ENCODE results near the gene PIK3R3. TPM values are rescaled to one million over a fixed set of nuclear protein-coding genes. Genes with fewer than 3 reads are reported as not detected.

Gene PIK3R3
- total and polyA plus RNA-seq, 8 donors = 1.2 to 4.9 (median 4.1) TPM

DNA sequence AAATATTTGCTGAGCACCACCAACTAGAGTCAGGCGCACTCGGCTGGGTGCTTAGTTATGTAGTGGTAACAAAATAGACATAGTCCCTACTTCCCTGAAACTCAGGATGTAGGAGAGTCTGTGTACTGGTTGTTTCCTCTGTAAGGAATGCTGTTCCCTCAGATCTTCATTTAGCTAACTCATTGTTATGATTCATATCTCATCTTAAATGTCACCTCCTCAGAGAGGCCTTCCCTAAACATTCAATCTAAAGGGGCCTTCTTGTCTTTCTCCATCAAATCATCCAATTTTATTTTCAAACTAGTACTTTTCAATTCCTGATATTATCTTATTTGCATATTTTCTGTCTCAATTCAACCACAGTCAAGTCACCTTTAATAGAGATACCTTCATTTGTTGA is 132.9 kb downstream of the PIK3R3 start:
- FAIRE-seq (no peak), DNase-seq (no peak), ATAC-seq (no peak)
- WGBS, 2 donors = 96 to 97% methylated on average over 2 of the region's 2 CpGs
- TF ChIP-seq, protein P1, sequence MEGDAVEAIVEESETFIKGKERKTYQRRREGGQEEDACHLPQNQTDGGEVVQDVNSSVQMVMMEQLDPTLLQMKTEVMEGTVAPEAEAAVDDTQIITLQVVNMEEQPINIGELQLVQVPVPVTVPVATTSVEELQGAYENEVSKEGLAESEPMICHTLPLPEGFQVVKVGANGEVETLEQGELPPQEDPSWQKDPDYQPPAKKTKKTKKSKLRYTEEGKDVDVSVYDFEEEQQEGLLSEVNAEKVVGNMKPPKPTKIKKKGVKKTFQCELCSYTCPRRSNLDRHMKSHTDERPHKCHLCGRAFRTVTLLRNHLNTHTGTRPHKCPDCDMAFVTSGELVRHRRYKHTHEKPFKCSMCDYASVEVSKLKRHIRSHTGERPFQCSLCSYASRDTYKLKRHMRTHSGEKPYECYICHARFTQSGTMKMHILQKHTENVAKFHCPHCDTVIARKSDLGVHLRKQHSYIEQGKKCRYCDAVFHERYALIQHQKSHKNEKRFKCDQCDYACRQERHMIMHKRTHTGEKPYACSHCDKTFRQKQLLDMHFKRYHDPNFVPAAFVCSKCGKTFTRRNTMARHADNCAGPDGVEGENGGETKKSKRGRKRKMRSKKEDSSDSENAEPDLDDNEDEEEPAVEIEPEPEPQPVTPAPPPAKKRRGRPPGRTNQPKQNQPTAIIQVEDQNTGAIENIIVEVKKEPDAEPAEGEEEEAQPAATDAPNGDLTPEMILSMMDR (IDR thresholded peaks at IDR 0.05) = no peak
- Histone ChIP-seq H3K36me3 (no peaks in the 10 kb centered on the region), H3K27me3 (no peaks in the 10 kb centered on the region), H3K4me3 (no peak overlapping the region), H3K27ac (no peak overlapping the region), H3K9me3 (no peaks in the 10 kb centered on the region), H3K4me1 (no peaks in the 10 kb centered on the region)
- intact Hi-C loops (cut with DNase I) = no loop called here

DNA sequence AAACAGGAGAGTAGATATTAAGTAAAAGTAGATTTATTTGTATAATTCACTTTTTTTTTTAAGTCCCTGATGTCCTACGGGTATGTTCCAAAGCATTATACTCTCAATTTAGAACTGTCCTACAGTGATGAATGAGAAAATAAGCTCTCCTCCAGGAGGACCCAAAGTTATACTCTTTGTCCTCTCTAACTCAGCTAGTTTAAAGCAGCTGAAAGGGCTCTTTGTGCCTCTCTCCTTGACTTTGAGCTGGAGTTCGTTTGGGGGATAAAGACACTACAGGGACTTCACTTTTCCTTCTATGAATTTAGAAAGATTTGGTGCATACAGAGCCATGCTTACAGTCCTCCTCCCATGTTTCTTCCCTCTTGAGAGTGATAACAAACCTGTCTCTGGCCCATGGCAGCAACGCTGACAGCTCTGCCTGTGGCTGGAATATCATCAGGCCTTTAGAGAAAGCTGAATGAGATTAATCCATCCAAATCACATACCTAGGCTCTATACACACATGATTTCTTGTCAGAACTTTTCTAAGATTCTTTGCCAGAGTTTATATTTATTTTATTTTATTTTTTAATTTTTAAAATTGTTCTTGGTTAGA is 134.3 kb downstream of the PIK3R3 start:
- WGBS, 2 donors = 60 to 64% methylated on average over 3 of the region's 3 CpGs
- Histone ChIP-seq H3K36me3 (no peaks in the 10 kb centered on the region), H3K27me3 (no peaks in the 10 kb centered on the region), H3K9me3 (no peaks in the 10 kb centered on the region), H3K4me1 (no peaks in the 10 kb centered on the region), H3K4me3 (no peak overlapping the region), H3K27ac (no peak overlapping the region)
- DNase-seq (no peak), FAIRE-seq (no peak), ATAC-seq (no peak)
- TF ChIP-seq, protein P1 (IDR thresholded peaks at IDR 0.05) = no peak
- intact Hi-C loops (cut with DNase I) = no loop called here

DNA sequence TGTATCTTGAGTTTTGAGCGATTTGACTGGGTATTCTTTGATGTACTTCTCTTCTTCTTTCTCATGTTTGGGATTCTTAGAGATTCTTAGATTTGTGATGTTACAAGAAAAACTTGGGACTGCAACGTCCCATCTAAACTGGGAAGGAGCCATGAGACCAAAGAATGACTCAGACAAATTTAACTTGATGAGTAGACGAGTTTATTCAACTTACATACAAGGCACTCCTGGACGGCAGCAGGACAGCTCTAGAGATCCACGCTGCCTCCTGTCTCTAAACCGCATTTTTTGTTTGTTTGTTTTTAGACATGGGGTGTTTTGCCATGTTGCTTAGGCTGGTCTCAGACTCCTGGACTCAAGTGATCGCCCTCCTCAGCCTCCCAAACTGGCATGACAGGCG is 137.1 kb downstream of the PIK3R3 start:
- Histone ChIP-seq H3K36me3 (no peaks in the 10 kb centered on the region), H3K4me3 (no peak overlapping the region), H3K27me3 (no peaks in the 10 kb centered on the region), H3K27ac (no peak overlapping the region), H3K4me1 (no peaks in the 10 kb centered on the region), H3K9me3 (no peaks in the 10 kb centered on the region)
- no peak for DNase-seq
- TF ChIP-seq, protein P1 (IDR thresholded peaks at IDR 0.05) = no peak
- FAIRE-seq = no peak
- intact Hi-C loops (cut with DNase I) = no loop called here
- no peak for ATAC-seq
- 86 to 97% methylated on average over 8 of the region's 8 CpGs for WGBS, 2 donors

DNA sequence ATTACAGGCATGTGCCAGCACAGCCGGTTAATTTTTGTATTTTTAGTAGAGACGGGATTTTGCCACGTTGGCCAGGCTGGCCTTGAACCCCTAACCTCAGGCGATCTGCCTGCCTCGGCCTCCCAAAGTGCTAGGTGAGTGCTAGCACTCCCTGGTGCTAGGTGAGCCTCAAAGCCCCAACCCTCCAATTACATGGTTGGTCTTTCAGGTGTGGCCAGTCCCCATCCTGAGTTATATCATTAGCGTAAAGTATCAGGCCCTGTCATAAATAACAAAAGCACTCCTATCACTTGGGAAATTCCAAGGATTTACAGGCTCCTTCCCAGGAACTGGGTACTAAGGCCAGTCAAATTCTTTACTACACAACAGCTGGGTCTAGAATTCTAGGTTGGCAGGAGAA is 138.0 kb downstream of the PIK3R3 start:
- Histone ChIP-seq H3K27ac (no peak overlapping the region), H3K36me3 (no peaks in the 10 kb centered on the region), H3K27me3 (no peaks in the 10 kb centered on the region), H3K9me3 (no peaks in the 10 kb centered on the region), H3K4me3 (no peak overlapping the region), H3K4me1 (no peaks in the 10 kb centered on the region)
- intact Hi-C loops (cut with DNase I) = no loop called here
- 88 to 94% methylated on average over 6 of the region's 6 CpGs for WGBS, 2 donors
- ATAC-seq (no peak), DNase-seq (no peak), FAIRE-seq (no peak)
- TF ChIP-seq, protein P1 (IDR thresholded peaks at IDR 0.05) = no peak

Other genes with a start within 250 kb of the PIK3R3 start
- 1 to 10 TPM; 2.1 to 10.0 (median 6.4) TPM for gene TSPAN1, start 42.5 kb upstream of the PIK3R3 start, total RNA-seq
- 10 to 100 TPM in 1 of 2 donors, 1 to 10 TPM in 1; 4.1 to 12.4 TPM for gene TSPAN1, start 42.5 kb upstream of the PIK3R3 start, polyA plus RNA-seq
- gene P3R3URF, start 43.9 kb upstream of the PIK3R3 start, total RNA-seq = not detected
- not detected for gene P3R3URF, start 43.9 kb upstream of the PIK3R3 start, polyA plus RNA-seq
- gene POMGNT1, start 65.8 kb upstream of the PIK3R3 start, total RNA-seq = 10 to 100 TPM; 23.5 to 40.6 (median 32.9) TPM
- 10 to 100 TPM; 40.9 to 59.2 TPM for gene POMGNT1, start 65.8 kb upstream of the PIK3R3 start, polyA plus RNA-seq
- under 1 TPM; 0.09 to 0.56 (median 0.20) TPM for gene LURAP1, start 70.7 kb upstream of the PIK3R3 start, total RNA-seq
- under 1 TPM; 0.40 to 0.68 TPM for gene LURAP1, start 70.7 kb upstream of the PIK3R3 start, polyA plus RNA-seq
- under 1 TPM in 5 of 6 donors, not detected in 1; 0.39 to 0.66 (median 0.43) TPM for gene RAD54L, start 115.1 kb upstream of the PIK3R3 start, total RNA-seq
- under 1 TPM; 0.23 to 0.61 TPM for gene RAD54L, start 115.1 kb upstream of the PIK3R3 start, polyA plus RNA-seq
- 10 to 100 TPM; 20.9 to 31.3 (median 26.2) TPM for gene LRRC41, start 171.0 kb upstream of the PIK3R3 start, total RNA-seq
- 10 to 100 TPM; 19.8 to 30.3 TPM for gene LRRC41, start 171.0 kb upstream of the PIK3R3 start, polyA plus RNA-seq
- 10 to 100 TPM; 51.8 to 83.1 (median 69.2) TPM for gene UQCRH, start 171.1 kb upstream of the PIK3R3 start, total RNA-seq
- 100 to 1,000 TPM; 141 to 183 TPM for gene UQCRH, start 171.1 kb upstream of the PIK3R3 start, polyA plus RNA-seq
- 10 to 100 TPM in 5 of 6 donors, 1 to 10 TPM in 1; 9.0 to 16.4 (median 11.5) TPM for gene NSUN4, start 208.2 kb upstream of the PIK3R3 start, total RNA-seq
- 1 to 10 TPM; 8.1 to 9.4 TPM for gene NSUN4, start 208.2 kb upstream of the PIK3R3 start, polyA plus RNA-seq

Measured in pancreas (tissue), 10 donors.